Endothelial cell of umbilical vein (primary cell): ENCODE data around the gene CXCR1. TPM values are rescaled to one million over a fixed set of nuclear protein-coding genes. Genes with fewer than 3 reads are reported as not detected.

ENCODE experiments used
- BruUV-seq: library from RNA; stranded (reverse); fragments of 400-500 nt; replicated peaks from 2 replicates; lab custom pipeline; 2021; lab: Mats Ljungman, UMichigan
- CTCF ChIA-PET: fragments of 300-600, 350-600 bp; sonication (Branson Sonifier 250); formaldehyde crosslinking; loops from one replicate; lab custom pipeline; 2021; ENCODE audit warnings: antibody characterized with exemption, inconsistent platforms; lab: Charles Lee
- POLR2A ChIA-PET: fragments of 300-600, 350-600 bp; sonication (Branson Sonifier 250); formaldehyde crosslinking; loops from one replicate; lab custom pipeline; 2021; ENCODE audit warnings: antibody characterized with exemption, inconsistent platforms; lab: Charles Lee
- DNase-seq: peaks from one replicate; pipeline ENCODE4 v3.0.0-alpha.2; 2011; ENCODE audit warnings: low read depth, low spot score
- FAIRE-seq: peaks from 2 replicates; lab custom pipeline; 2011; peaks lifted over from hg19 to GRCh38; lab: Jason Lieb, UNC
- H2AFZ ChIP-seq: 2 replicates; pipeline ENCODE4 v1.6.0; 2012; ENCODE audit warnings: low read depth, low read length, control low read depth, inconsistent platforms
- H3K27ac ChIP-seq: 2 replicates; pipeline ENCODE4 v1.5.1; 2011; ENCODE audit warnings: low read depth, mild to moderate bottlenecking, control low read depth, low read length, moderate library complexity; ENCODE audit not compliant: insufficient read depth
- H3K27me3 ChIP-seq, 2 experiments: 2 replicates each; pipeline versions ENCODE4 v1.6.0 to v1.6.1; 2011; ENCODE audit warnings: low read length in 2 of 2, mixed read lengths in 1 of 2; ENCODE audit not compliant: control insufficient read depth in 2 of 2, insufficient read depth in 2 of 2
- H3K36me3 ChIP-seq, 2 experiments: 2 replicates in 1 of 2; 3 replicates in 1 of 2; pipeline ENCODE4 v1.5.1; 2011; ENCODE audit warnings: low read length in 2 of 2, mild to moderate bottlenecking in 1 of 2, moderate library complexity in 1 of 2; ENCODE audit not compliant: control insufficient read depth in 2 of 2, insufficient read depth in 2 of 2; ENCODE audit errors: extremely low read depth in 1 of 2
- H3K4me1 ChIP-seq: 3 replicates; pipeline ENCODE4 v1.5.1; 2011; ENCODE audit warnings: mild to moderate bottlenecking, low read length; ENCODE audit not compliant: control insufficient read depth, insufficient read depth; ENCODE audit errors: extremely low read depth
- H3K4me2 ChIP-seq: 2 replicates; pipeline ENCODE4 v1.6.1; 2011; ENCODE audit warnings: low read length, control low read depth, mixed read lengths; ENCODE audit not compliant: insufficient read depth
- H3K4me3 ChIP-seq, 3 experiments: fragments of 200-600 bp in 1 of 3; sonication (generic), shearing (Covaris generic) in 1 of 3; replicated peaks in 1 of 3; 2 replicates each; pipeline ENCODE4 v1.5.1; 2011 to 2016; ENCODE audit warnings: control low read depth in 3 of 3, low read length in 3 of 3, mild to moderate bottlenecking in 2 of 3, inconsistent platforms in 1 of 3, low read depth in 1 of 3, moderate library complexity in 1 of 3; ENCODE audit not compliant: insufficient read depth in 1 of 3
- H3K79me2 ChIP-seq: 2 replicates; pipeline ENCODE4 v1.6.0; 2012; ENCODE audit warnings: low read length, inconsistent platforms; ENCODE audit not compliant: control insufficient read depth, insufficient read depth
- H3K9ac ChIP-seq: replicated peaks from 2 replicates; pipeline ENCODE3; 2011; ENCODE audit warnings: low read length, control low read depth; ENCODE audit not compliant: insufficient read depth; ENCODE audit errors: extremely low read depth
- H3K9me1 ChIP-seq: replicated peaks from 3 replicates; pipeline ENCODE4 v1.6.0; 2011; ENCODE audit warnings: mild to moderate bottlenecking, low read length; ENCODE audit not compliant: control insufficient read depth, insufficient read depth; ENCODE audit errors: extremely low read depth
- H3K9me3 ChIP-seq: replicated peaks from 2 replicates; pipeline ENCODE4 v1.5.1; 2012; ENCODE audit warnings: low read length, inconsistent platforms; ENCODE audit not compliant: control insufficient read depth, insufficient read depth
- H4K20me1 ChIP-seq: replicated peaks from 2 replicates; pipeline ENCODE3; 2011; ENCODE audit warnings: mild to moderate bottlenecking, low read length; ENCODE audit not compliant: control insufficient read depth, insufficient read depth; ENCODE audit errors: extremely low read depth
- EZH2 ChIP-seq: IDR thresholded peaks from 2 replicates; pipeline ENCODE4 v1.6.1; 2012; ENCODE audit warnings: borderline replicate concordance, low read depth, mild to moderate bottlenecking, moderate library complexity, low read length, inconsistent platforms; ENCODE audit not compliant: severe bottlenecking
- FOS ChIP-seq: IDR thresholded peaks from 2 replicates; pipeline ENCODE4 v1.6.1; 2011; ENCODE audit warnings: mild to moderate bottlenecking, low read length, moderate library complexity, borderline replicate concordance; ENCODE audit not compliant: insufficient read depth
- GATA2 ChIP-seq: IDR thresholded peaks from 2 replicates; pipeline ENCODE4 v1.7.0; 2011; ENCODE audit warnings: low read depth, mild to moderate bottlenecking, moderate library complexity, mixed read lengths, low read length; ENCODE audit not compliant: insufficient read length, insufficient read depth
- JUN ChIP-seq: IDR thresholded peaks from 2 replicates; pipeline ENCODE4 v1.6.1; 2011; ENCODE audit warnings: borderline replicate concordance, low read depth; ENCODE audit not compliant: insufficient read length, insufficient read depth
- MYC ChIP-seq: IDR thresholded peaks from one replicate; pipeline ENCODE4 v1.6.1; 2011; ENCODE audit warnings: mild to moderate bottlenecking, low read depth, low read length
- POLR2A ChIP-seq: IDR thresholded peaks from 2 replicates; pipeline ENCODE4 v1.6.1; 2012; ENCODE audit warnings: low read depth, mild to moderate bottlenecking, control low read depth, low read length
- POLR2AphosphoS5 ChIP-seq: IDR thresholded peaks from 2 replicates; pipeline ENCODE4 v1.6.1; 2012; ENCODE audit warnings: low read depth, mild to moderate bottlenecking, control low read depth, low read length, moderate library complexity; ENCODE audit not compliant: insufficient read depth
- dilution Hi-C: fragments of 300-500 bp; cut with MboI; formaldehyde crosslinking; loops from one replicate; pipeline ENCODE4 v1.15.0; 2019; ENCODE audit warnings: low sequenced_read_pairs; ENCODE audit not compliant: extremely low pct_ligation_motif_present
- intact Hi-C: fragments of 100-400 bp; cut with micrococcal nuclease; formaldehyde crosslinking; loops from one replicate; pipeline ENCODE4 v1.10.0; 2022
- polyA plus RNA-seq, 4 experiments: library from polyadenylated mRNA; depleted of rRNA in 3 of 4; stranded (reverse) in 3 of 4; unstranded in 1 of 4; fragments of >200 nt; gene quantifications; 2 replicates each; pipeline versions ENCODE4 v1.2.1 to v1.2.3, GENCODE V29; 2011 to 2012; ENCODE audit warnings: missing spikeins in 1 of 4
- total RNA-seq: library from RNA; stranded (reverse); gene quantifications from 2 replicates; pipeline ENCODE4 v1.2.3, GENCODE V29; 2021
- TF ChIP-seq, protein P1 (sequence below): IDR thresholded peaks from 2 replicates; pipeline ENCODE4 v1.6.1; 2011; ENCODE audit not compliant: insufficient read depth, insufficient read length
- TF ChIP-seq, protein P2 (sequence below), 2 donors: IDR thresholded peaks; 1 replicate in 1 of 2; 2 replicates in 1 of 2; pipeline ENCODE4 v1.5.1; 2011; ENCODE audit warnings: low read length in 2 of 2, mild to moderate bottlenecking in 2 of 2, moderate library complexity in 2 of 2, control low read depth in 1 of 2, inconsistent platforms in 1 of 2, low read depth in 1 of 2; ENCODE audit not compliant: insufficient read depth in 1 of 2; ENCODE audit errors: extremely low read depth in 1 of 2

The CXCR1 gene
- total and polyA plus RNA-seq, 2 donors (not counting 3 experiments of a cell fraction or from before 2014, with no cell fraction given) = not detected

DNA sequence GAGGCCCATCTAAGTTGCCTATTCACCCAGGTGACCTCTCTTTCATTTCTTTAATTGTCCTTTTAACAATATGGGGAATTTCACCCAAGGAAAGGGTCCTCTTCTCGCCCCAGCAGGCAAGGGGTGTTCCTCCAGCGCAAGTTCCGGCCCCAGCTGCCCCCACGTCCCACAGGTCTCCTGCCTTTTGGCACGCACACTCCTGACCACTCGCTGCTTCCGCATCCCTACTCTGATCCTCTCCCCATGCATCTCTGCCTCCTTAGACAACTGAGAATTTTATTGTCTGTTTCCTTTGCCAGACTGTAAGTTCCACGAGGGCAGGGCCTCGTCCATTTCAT is 49.5 kb upstream of the CXCR1 start:
- intact Hi-C loops = no loop called here
- peaks cover 6% of the 10 kb centered on the region for H4K20me1 ChIP-seq
- CTCF ChIA-PET = interaction anchor here (0.8 to 1.1 kb wide), 3 partner anchors 13 to 180 kb away, joined by 3 to 4 read pairs (median 3); no protein-coding TSS in a partner anchor

GRCh38 chr2:218214116-218214515 is 47.4 kb upstream of the CXCR1 start:
- Histone ChIP-seq H3K9me1 (no peaks in the 10 kb centered on the region), H3K4me1 (peaks cover 5% of the 10 kb centered on the region), H3K27ac (no peak overlapping the region), H3K27me3 (peaks cover 14 to 15% of the 10 kb centered on the region in 2 experiments), H3K4me2 (no peak overlapping the region), H3K79me2 (peaks cover 20% of the 10 kb centered on the region), H2AFZ (no peak overlapping the region), H4K20me1 (no peaks in the 10 kb centered on the region), H3K9me3 (no peaks in the 10 kb centered on the region), H3K4me3 (no peak overlapping the region), H3K9ac (no peak overlapping the region), H3K36me3 (no peaks in the 10 kb centered on the region)
- CTCF ChIA-PET = no interaction called here
- no TSS peak for BruUV-seq
- no peak for FAIRE-seq
- TF ChIP-seq EZH2 (no peak), JUN (no peak), POLR2AphosphoS5 (no peak), MYC (no peak), FOS (no peak), GATA2 (no peak), POLR2A (no peak)
- TF ChIP-seq, protein P1, sequence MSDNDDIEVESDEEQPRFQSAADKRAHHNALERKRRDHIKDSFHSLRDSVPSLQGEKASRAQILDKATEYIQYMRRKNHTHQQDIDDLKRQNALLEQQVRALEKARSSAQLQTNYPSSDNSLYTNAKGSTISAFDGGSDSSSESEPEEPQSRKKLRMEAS = no peak
- TF ChIP-seq, protein P2, sequence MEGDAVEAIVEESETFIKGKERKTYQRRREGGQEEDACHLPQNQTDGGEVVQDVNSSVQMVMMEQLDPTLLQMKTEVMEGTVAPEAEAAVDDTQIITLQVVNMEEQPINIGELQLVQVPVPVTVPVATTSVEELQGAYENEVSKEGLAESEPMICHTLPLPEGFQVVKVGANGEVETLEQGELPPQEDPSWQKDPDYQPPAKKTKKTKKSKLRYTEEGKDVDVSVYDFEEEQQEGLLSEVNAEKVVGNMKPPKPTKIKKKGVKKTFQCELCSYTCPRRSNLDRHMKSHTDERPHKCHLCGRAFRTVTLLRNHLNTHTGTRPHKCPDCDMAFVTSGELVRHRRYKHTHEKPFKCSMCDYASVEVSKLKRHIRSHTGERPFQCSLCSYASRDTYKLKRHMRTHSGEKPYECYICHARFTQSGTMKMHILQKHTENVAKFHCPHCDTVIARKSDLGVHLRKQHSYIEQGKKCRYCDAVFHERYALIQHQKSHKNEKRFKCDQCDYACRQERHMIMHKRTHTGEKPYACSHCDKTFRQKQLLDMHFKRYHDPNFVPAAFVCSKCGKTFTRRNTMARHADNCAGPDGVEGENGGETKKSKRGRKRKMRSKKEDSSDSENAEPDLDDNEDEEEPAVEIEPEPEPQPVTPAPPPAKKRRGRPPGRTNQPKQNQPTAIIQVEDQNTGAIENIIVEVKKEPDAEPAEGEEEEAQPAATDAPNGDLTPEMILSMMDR (IDR thresholded peaks at IDR 0.05; ENCODE audit: extremely low read depth in 1 of 2, insufficient read depth in 1 of 2, low read depth in 1 of 2, low read length in 2 of 2) = no peak
- POLR2A ChIA-PET = no interaction called here
- dilution Hi-C loops (no loop called here), intact Hi-C loops (no loop called here)
- DNase-seq = no peak

More for the DNA sequence above, 49.5 kb upstream of the CXCR1 start:
- H2AFZ ChIP-seq = peak overlapping the region; percentile 86
- peak overlapping the region; percentile 17 to 96 (median 72) for H3K4me3 ChIP-seq
- H3K4me1 ChIP-seq = peaks cover 27% of the 10 kb centered on the region
- peak overlapping the region; percentile 70 for H3K9ac ChIP-seq
- POLR2A ChIA-PET = interaction anchor here (0.5 to 1.6 kb wide), 3 partner anchors 10 to 54 kb away, joined by 3 read pairs; partner anchors contain the start of genes AAMP and PNKD
- H3K4me2 ChIP-seq = peak overlapping the region; percentile 60
- dilution Hi-C loops = no loop called here
- H3K36me3 ChIP-seq = peaks cover 0 to 5% of the 10 kb centered on the region in 2 experiments
- no peaks in the 10 kb centered on the region for H3K9me3 ChIP-seq
- DNase-seq (no peak), FAIRE-seq (no peak)
- BruUV-seq = no TSS peak
- H3K27ac ChIP-seq = peak overlapping the region; percentile 70
- H3K9me1 ChIP-seq = no peaks in the 10 kb centered on the region
- TF ChIP-seq, protein P1 = no peak
- no peak for TF ChIP-seq MYC
- peaks cover 42% of the 10 kb centered on the region for H3K79me2 ChIP-seq
- H3K27me3 ChIP-seq = peaks cover 3 to 6% of the 10 kb centered on the region in 2 experiments
